GM19397 (cell line): ENCODE measurements around the gene CD177.
"Not testable (repeated sequence)": the region's sequence is repeated elsewhere in the genome, so short reads cannot be mapped to it uniquely, and the experiment has no call there.

Experiments
- ATAC-seq: cut with Tn5 transposase; IDR thresholded peaks from one replicate; pipeline ENCODE4 v1.9.1; 2021; ENCODE audit warnings: mild to moderate bottlenecking, moderate library complexity; ENCODE audit not compliant: unreplicated experiment

Gene CD177

GRCh38 chr19:43353606-43354304 is at the start of gene CD177:
Gene CD177 (plus strand): TSS chr19:43353686. CDS start chr19:43353715, 29 bp downstream.
- ATAC-seq = no peak

GRCh38 chr19:43305642-43306041 is 47.8 kb upstream of the CD177 start:
- ATAC-seq = no peak

GRCh38 chr19:43306097-43306496 is 47.4 kb upstream of the CD177 start:
- ATAC-seq = no peak

- no peak for ATAC-seq
These were observed 45.2 kb upstream of the CD177 start for GRCh38 chr19:43308244-43308815.

- ATAC-seq = no peak
These were observed 44.0 kb upstream of the CD177 start for GRCh38 chr19:43309466-43309865.

GRCh38 chr19:43310221-43310620 is 43.3 kb upstream of the CD177 start:
- ATAC-seq = no peak

GRCh38 chr19:43311256-43311655 is 42.2 kb upstream of the CD177 start:
- ATAC-seq = no peak

- ATAC-seq = no peak
These were observed 41.8 kb upstream of the CD177 start for GRCh38 chr19:43311706-43312105.

- no peak for ATAC-seq
These were observed 39.6 kb upstream of the CD177 start for GRCh38 chr19:43313711-43314495.

- ATAC-seq = no peak
These were observed 37.6 kb upstream of the CD177 start for GRCh38 chr19:43315851-43316250.

GRCh38 chr19:43316591-43317319 is 36.7 kb upstream of the CD177 start:
- no peak for ATAC-seq

- ATAC-seq = no peak
These were observed 35.3 kb upstream of the CD177 start for GRCh38 chr19:43318203-43318602.

GRCh38 chr19:43318796-43319314 is 34.6 kb upstream of the CD177 start:
- ATAC-seq = no peak

- no peak for ATAC-seq
These were observed 32.9 kb upstream of the CD177 start for GRCh38 chr19:43320546-43320945.

GRCh38 chr19:43326761-43327160 is 26.7 kb upstream of the CD177 start:
- ATAC-seq = not testable (repeated sequence)

- ATAC-seq = not testable (repeated sequence)
These were observed 24.9 kb upstream of the CD177 start for GRCh38 chr19:43328561-43328960.

GRCh38 chr19:43329049-43329448 is 24.4 kb upstream of the CD177 start:
- not testable (repeated sequence) for ATAC-seq

GRCh38 chr19:43329989-43330388 is 23.5 kb upstream of the CD177 start:
- ATAC-seq = no peak

GRCh38 chr19:43330726-43331434 is 22.6 kb upstream of the CD177 start:
- no peak for ATAC-seq

- ATAC-seq = no peak
These were observed 22.0 kb upstream of the CD177 start for GRCh38 chr19:43331435-43332010.
